ENCODE measurements around the gene ZBTB38.

GRCh38 chr3:141331377-141332318, 36.7 kb upstream of the ZBTB38 start:
- TF ChIP-seq, protein P1, sequence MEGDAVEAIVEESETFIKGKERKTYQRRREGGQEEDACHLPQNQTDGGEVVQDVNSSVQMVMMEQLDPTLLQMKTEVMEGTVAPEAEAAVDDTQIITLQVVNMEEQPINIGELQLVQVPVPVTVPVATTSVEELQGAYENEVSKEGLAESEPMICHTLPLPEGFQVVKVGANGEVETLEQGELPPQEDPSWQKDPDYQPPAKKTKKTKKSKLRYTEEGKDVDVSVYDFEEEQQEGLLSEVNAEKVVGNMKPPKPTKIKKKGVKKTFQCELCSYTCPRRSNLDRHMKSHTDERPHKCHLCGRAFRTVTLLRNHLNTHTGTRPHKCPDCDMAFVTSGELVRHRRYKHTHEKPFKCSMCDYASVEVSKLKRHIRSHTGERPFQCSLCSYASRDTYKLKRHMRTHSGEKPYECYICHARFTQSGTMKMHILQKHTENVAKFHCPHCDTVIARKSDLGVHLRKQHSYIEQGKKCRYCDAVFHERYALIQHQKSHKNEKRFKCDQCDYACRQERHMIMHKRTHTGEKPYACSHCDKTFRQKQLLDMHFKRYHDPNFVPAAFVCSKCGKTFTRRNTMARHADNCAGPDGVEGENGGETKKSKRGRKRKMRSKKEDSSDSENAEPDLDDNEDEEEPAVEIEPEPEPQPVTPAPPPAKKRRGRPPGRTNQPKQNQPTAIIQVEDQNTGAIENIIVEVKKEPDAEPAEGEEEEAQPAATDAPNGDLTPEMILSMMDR (conservative IDR thresholded peaks at IDR 0.05; ENCODE audit: low read depth in 2 of 2), result no peak
- TF ChIP-seq EZH2phosphoT487 (IDR thresholded peaks at IDR 0.05; ENCODE audit: unreplicated experiment), result no peak

Data from GM23338 (cell line).